ENCODE data around the gene TNFRSF1A. TPM values are rescaled to one million over a fixed set of nuclear protein-coding genes. Genes with fewer than 3 reads are reported as not detected.
A peak's percentile ranks its signal among the peaks of the same experiment; 100 is the strongest.

The TNFRSF1A gene
- total and polyA plus RNA-seq, 2 of the 13 experiments (the other 11 are each of a cell fraction or from before 2014, with no cell fraction given) = 41.5 to 61.2 TPM

DNA sequence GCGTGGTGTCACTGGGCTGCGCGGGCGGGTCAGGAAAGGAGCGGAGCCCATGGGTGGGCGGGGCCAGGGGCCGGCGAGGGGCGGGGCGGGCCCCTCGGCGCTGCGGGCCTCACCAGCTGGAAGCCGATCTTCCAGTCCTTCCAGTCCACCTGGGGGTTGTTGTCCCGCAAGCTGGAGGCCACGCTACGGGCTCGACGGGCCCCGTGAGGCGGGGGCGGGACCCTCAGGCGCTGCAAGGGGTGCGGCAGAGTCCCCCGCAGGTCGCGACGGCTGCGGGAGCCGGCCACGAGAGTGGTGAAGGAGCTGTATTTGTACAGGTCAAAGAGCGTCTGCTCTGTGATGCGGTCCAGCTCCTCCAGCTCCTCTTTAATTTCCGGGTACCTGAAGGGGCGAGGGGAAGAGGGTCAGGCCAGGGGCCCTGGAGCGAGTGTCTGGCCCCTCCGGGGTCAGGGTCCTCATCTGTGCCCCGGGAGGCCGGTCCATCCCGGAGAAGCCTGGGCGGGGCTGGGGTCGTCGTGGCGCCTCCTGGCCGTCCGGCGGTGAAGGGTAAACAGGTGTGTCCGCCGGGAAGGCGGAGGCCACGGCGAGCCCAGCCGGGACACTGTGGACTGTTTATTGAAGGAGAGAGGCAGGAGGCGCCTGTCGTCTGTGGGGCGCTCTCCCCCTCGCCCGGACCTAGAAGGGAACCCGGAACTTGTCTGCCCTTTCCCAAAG is 21.6 kb upstream of the TNFRSF1A start (continued):
- TF ChIP-seq, protein P1, sequence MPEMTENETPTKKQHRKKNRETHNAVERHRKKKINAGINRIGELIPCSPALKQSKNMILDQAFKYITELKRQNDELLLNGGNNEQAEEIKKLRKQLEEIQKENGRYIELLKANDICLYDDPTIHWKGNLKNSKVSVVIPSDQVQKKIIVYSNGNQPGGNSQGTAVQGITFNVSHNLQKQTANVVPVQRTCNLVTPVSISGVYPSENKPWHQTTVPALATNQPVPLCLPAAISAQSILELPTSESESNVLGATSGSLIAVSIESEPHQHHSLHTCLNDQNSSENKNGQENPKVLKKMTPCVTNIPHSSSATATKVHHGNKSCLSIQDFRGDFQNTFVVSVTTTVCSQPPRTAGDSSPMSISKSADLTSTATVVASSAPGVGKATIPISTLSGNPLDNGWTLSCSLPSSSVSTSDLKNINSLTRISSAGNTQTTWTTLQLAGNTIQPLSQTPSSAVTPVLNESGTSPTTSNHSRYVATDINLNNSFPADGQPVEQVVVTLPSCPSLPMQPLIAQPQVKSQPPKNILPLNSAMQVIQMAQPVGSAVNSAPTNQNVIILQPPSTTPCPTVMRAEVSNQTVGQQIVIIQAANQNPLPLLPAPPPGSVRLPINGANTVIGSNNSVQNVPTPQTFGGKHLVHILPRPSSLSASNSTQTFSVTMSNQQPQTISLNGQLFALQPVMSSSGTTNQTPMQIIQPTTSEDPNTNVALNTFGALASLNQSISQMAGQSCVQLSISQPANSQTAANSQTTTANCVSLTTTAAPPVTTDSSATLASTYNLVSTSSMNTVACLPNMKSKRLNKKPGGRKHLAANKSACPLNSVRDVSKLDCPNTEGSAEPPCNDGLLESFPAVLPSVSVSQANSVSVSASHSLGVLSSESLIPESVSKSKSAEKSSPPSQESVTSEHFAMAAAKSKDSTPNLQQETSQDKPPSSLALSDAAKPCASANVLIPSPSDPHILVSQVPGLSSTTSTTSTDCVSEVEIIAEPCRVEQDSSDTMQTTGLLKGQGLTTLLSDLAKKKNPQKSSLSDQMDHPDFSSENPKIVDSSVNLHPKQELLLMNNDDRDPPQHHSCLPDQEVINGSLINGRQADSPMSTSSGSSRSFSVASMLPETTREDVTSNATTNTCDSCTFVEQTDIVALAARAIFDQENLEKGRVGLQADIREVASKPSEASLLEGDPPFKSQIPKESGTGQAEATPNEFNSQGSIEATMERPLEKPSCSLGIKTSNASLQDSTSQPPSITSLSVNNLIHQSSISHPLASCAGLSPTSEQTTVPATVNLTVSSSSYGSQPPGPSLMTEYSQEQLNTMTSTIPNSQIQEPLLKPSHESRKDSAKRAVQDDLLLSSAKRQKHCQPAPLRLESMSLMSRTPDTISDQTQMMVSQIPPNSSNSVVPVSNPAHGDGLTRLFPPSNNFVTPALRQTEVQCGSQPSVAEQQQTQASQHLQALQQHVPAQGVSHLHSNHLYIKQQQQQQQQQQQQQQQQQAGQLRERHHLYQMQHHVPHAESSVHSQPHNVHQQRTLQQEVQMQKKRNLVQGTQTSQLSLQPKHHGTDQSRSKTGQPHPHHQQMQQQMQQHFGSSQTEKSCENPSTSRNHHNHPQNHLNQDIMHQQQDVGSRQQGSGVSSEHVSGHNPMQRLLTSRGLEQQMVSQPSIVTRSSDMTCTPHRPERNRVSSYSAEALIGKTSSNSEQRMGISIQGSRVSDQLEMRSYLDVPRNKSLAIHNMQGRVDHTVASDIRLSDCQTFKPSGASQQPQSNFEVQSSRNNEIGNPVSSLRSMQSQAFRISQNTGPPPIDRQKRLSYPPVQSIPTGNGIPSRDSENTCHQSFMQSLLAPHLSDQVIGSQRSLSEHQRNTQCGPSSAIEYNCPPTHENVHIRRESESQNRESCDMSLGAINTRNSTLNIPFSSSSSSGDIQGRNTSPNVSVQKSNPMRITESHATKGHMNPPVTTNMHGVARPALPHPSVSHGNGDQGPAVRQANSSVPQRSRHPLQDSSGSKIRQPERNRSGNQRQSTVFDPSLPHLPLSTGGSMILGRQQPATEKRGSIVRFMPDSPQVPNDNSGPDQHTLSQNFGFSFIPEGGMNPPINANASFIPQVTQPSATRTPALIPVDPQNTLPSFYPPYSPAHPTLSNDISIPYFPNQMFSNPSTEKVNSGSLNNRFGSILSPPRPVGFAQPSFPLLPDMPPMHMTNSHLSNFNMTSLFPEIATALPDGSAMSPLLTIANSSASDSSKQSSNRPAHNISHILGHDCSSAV (CRISPR knock-in tag; IDR thresholded peaks at IDR 0.05; ENCODE audit: borderline replicate concordance) = peak; percentile 88; the same call in 1 of the 2 replicates
- TF ChIP-seq SIX1 (CRISPR knock-in tag; IDR thresholded peaks at IDR 0.05; ENCODE audit: borderline replicate concordance) = no peak
- TF ChIP-seq, protein P2, sequence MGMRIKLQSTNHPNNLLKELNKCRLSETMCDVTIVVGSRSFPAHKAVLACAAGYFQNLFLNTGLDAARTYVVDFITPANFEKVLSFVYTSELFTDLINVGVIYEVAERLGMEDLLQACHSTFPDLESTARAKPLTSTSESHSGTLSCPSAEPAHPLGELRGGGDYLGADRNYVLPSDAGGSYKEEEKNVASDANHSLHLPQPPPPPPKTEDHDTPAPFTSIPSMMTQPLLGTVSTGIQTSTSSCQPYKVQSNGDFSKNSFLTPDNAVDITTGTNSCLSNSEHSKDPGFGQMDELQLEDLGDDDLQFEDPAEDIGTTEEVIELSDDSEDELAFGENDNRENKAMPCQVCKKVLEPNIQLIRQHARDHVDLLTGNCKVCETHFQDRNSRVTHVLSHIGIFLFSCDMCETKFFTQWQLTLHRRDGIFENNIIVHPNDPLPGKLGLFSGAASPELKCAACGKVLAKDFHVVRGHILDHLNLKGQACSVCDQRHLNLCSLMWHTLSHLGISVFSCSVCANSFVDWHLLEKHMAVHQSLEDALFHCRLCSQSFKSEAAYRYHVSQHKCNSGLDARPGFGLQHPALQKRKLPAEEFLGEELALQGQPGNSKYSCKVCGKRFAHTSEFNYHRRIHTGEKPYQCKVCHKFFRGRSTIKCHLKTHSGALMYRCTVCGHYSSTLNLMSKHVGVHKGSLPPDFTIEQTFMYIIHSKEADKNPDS (CRISPR knock-in tag; IDR thresholded peaks at IDR 0.05) = no peak
- TF ChIP-seq SETDB1 (CRISPR knock-in tag; IDR thresholded peaks at IDR 0.05; ENCODE audit: borderline replicate concordance) = no peak
- no peak for TF ChIP-seq U2AF2 (IDR thresholded peaks at IDR 0.05; ENCODE audit: low read depth, low read length)
- TF ChIP-seq, protein P3, sequence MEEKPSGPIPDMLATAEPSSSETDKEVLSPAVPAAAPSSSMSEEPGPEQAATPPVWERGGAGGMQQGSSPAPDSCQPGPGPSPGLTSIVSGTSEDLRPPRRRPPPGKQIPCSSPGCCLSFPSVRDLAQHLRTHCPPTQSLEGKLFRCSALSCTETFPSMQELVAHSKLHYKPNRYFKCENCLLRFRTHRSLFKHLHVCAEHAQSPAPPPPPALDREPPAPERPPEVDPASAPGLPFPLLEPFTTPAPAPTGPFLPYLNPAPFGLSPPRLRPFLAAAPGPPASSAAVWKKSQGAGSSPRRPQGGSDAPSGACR (CRISPR knock-in tag; IDR thresholded peaks at IDR 0.05) = peak; percentile 61; the same call in 1 of the 2 replicates
- TF ChIP-seq, protein P4, sequence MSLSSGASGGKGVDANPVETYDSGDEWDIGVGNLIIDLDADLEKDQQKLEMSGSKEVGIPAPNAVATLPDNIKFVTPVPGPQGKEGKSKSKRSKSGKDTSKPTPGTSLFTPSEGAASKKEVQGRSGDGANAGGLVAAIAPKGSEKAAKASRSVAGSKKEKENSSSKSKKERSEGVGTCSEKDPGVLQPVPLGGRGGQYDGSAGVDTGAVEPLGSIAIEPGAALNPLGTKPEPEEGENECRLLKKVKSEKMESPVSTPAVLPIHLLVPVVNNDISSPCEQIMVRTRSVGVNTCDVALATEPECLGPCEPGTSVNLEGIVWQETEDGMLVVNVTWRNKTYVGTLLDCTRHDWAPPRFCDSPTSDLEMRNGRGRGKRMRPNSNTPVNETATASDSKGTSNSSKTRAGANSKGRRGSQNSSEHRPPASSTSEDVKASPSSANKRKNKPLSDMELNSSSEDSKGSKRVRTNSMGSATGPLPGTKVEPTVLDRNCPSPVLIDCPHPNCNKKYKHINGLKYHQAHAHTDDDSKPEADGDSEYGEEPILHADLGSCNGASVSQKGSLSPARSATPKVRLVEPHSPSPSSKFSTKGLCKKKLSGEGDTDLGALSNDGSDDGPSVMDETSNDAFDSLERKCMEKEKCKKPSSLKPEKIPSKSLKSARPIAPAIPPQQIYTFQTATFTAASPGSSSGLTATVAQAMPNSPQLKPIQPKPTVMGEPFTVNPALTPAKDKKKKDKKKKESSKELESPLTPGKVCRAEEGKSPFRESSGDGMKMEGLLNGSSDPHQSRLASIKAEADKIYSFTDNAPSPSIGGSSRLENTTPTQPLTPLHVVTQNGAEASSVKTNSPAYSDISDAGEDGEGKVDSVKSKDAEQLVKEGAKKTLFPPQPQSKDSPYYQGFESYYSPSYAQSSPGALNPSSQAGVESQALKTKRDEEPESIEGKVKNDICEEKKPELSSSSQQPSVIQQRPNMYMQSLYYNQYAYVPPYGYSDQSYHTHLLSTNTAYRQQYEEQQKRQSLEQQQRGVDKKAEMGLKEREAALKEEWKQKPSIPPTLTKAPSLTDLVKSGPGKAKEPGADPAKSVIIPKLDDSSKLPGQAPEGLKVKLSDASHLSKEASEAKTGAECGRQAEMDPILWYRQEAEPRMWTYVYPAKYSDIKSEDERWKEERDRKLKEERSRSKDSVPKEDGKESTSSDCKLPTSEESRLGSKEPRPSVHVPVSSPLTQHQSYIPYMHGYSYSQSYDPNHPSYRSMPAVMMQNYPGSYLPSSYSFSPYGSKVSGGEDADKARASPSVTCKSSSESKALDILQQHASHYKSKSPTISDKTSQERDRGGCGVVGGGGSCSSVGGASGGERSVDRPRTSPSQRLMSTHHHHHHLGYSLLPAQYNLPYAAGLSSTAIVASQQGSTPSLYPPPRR (CRISPR knock-in tag; IDR thresholded peaks at IDR 0.05; ENCODE audit: borderline replicate concordance) = peak; percentile 68
- TF ChIP-seq ZNF75D (CRISPR knock-in tag; IDR thresholded peaks at IDR 0.05; ENCODE audit: borderline replicate concordance) = no peak
- no peak; the same call in 1 of the 2 replicates for TF ChIP-seq IRX3 (CRISPR knock-in tag; IDR thresholded peaks at IDR 0.05; ENCODE audit: borderline replicate concordance, low read depth)
- 0 out of 2 replicates have a peak, but pooled peaks have one; percentile 59 for TF ChIP-seq CC2D1A (CRISPR knock-in tag; IDR thresholded peaks at IDR 0.05)
